HG03575 (cell line): ENCODE data around the gene RPL38.

Source experiments
- ATAC-seq: cut with Tn5 transposase; IDR thresholded peaks from one replicate; pipeline ENCODE4 v1.9.1; 2021; ENCODE audit not compliant: unreplicated experiment, insufficient number of reproducible peaks, low FRiP score; ENCODE audit errors: extremely low read depth

RPL38 gene

GRCh38 chr17:74203439-74204240 lies at the start of gene RPL38:
Gene RPL38, plus strand, starts transcription at chr17:74203678. Its CDS starts 278 bp downstream, at chr17:74203956.
- ATAC-seq: no peak

GRCh38 chr17:74153821-74154430 lies 49.6 kb upstream of the RPL38 start:
- no peak for ATAC-seq

GRCh38 chr17:74156878-74157277 lies 46.6 kb upstream of the RPL38 start:
- no peak for ATAC-seq

- ATAC-seq: no peak
Measured at GRCh38 chr17:74157366-74157765, 46.1 kb upstream of the RPL38 start.

- no peak for ATAC-seq
Measured at GRCh38 chr17:74158761-74159160, 44.7 kb upstream of the RPL38 start.

GRCh38 chr17:74159226-74159840 lies 44.1 kb upstream of the RPL38 start:
- no peak for ATAC-seq

GRCh38 chr17:74160656-74161502 lies 42.6 kb upstream of the RPL38 start:
- ATAC-seq: no peak

GRCh38 chr17:74161503-74161875 lies 42.0 kb upstream of the RPL38 start:
- no peak for ATAC-seq

GRCh38 chr17:74163271-74163821 lies 40.1 kb upstream of the RPL38 start:
- no peak for ATAC-seq

- no peak for ATAC-seq
Measured at GRCh38 chr17:74163836-74164235, 39.6 kb upstream of the RPL38 start.

- no peak for ATAC-seq
Measured at GRCh38 chr17:74164446-74165045, 38.9 kb upstream of the RPL38 start.

GRCh38 chr17:74165797-74166365 lies 37.6 kb upstream of the RPL38 start:
- no peak for ATAC-seq

GRCh38 chr17:74170924-74171323 lies 32.6 kb upstream of the RPL38 start:
- no peak for ATAC-seq

- no peak for ATAC-seq
Measured at GRCh38 chr17:74172700-74173099, 30.8 kb upstream of the RPL38 start.

GRCh38 chr17:74176546-74177001 lies 26.9 kb upstream of the RPL38 start:
- ATAC-seq: no peak

GRCh38 chr17:74177018-74177450 lies 26.4 kb upstream of the RPL38 start:
- ATAC-seq: no peak

GRCh38 chr17:74179576-74179975 lies 23.9 kb upstream of the RPL38 start:
- ATAC-seq: no peak

- no peak for ATAC-seq
Measured at GRCh38 chr17:74180336-74180735, 23.1 kb upstream of the RPL38 start.
